ENCODE data around the gene ASB15.

Gene ASB15

GRCh38 chr7:123650595-123650994 is 49.0 kb downstream of the ASB15 start:
- H3K4me3 ChIP-seq (ENCODE audit: low read length): no peak overlapping the region
- DNase-seq (ENCODE audit: low read depth): no peak
- TF ChIP-seq, protein P1, sequence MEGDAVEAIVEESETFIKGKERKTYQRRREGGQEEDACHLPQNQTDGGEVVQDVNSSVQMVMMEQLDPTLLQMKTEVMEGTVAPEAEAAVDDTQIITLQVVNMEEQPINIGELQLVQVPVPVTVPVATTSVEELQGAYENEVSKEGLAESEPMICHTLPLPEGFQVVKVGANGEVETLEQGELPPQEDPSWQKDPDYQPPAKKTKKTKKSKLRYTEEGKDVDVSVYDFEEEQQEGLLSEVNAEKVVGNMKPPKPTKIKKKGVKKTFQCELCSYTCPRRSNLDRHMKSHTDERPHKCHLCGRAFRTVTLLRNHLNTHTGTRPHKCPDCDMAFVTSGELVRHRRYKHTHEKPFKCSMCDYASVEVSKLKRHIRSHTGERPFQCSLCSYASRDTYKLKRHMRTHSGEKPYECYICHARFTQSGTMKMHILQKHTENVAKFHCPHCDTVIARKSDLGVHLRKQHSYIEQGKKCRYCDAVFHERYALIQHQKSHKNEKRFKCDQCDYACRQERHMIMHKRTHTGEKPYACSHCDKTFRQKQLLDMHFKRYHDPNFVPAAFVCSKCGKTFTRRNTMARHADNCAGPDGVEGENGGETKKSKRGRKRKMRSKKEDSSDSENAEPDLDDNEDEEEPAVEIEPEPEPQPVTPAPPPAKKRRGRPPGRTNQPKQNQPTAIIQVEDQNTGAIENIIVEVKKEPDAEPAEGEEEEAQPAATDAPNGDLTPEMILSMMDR (IDR thresholded peaks at IDR 0.05; ENCODE audit: insufficient read depth, low read depth, low read length, missing control alignments): no peak

GRCh38 chr7:123652406-123652805 is 50.8 kb downstream of the ASB15 start:
- H3K4me3 ChIP-seq (ENCODE audit: low read length): no peak overlapping the region

GRCh38 chr7:123653162-123653561 is 51.5 kb downstream of the ASB15 start:
- no peak for DNase-seq (ENCODE audit: low read depth)
- TF ChIP-seq, protein P1 (IDR thresholded peaks at IDR 0.05; ENCODE audit: insufficient read depth, low read depth, low read length, missing control alignments): no peak
- no peak overlapping the region for H3K4me3 ChIP-seq (ENCODE audit: low read length)

More at GRCh38 chr7:123652406-123652805, 50.8 kb downstream of the ASB15 start:
- DNase-seq (ENCODE audit: low read depth): no peak
- TF ChIP-seq, protein P1 (IDR thresholded peaks at IDR 0.05; ENCODE audit: insufficient read depth, low read depth, low read length, missing control alignments): no peak

GRCh38 chr7:123655614-123656013 is 54.0 kb downstream of the ASB15 start, which contains the start of gene LMOD2:
TSS of gene LMOD2 (plus strand) at chr7:123655866. CDS start at chr7:123655964, 98 bp downstream.
- no peak within 1 kb of the TSS for H3K4me3 ChIP-seq (ENCODE audit: low read length)
- TF ChIP-seq, protein P1 (IDR thresholded peaks at IDR 0.05; ENCODE audit: insufficient read depth, low read depth, low read length, missing control alignments): no peak

GRCh38 chr7:123656544-123657303 is 55.1 kb downstream of the ASB15 start:
- TF ChIP-seq, protein P1 (IDR thresholded peaks at IDR 0.05; ENCODE audit: insufficient read depth, low read depth, low read length, missing control alignments): no peak
- no peak for DNase-seq (ENCODE audit: low read depth)

More at GRCh38 chr7:123655614-123656013, 54.0 kb downstream of the ASB15 start, which contains the start of gene LMOD2:
- no peak for DNase-seq (ENCODE audit: low read depth)

DNA sequence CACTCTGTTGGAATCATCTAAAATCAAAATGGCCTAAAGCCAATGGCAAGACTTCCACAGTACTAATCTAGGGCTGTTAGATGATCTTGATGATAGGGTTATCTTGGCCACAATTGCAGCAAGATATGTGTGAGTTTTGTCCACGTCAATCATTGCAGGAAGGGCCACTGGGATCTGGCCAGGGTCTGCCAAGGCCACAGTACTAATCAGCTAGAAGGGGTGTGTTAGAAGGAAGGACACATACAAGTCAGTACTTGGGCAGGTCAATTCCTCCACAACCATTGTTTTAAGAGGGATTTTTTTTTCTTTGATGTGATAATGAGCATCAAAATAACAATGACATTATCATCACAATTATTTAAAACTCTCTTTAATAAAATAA is 55.7 kb downstream of the ASB15 start:
- H3K4me3 ChIP-seq (ENCODE audit: low read length): no peak overlapping the region
- DNase-seq (ENCODE audit: low read depth): no peak
- TF ChIP-seq, protein P1 (IDR thresholded peaks at IDR 0.05; ENCODE audit: insufficient read depth, low read depth, low read length, missing control alignments): no peak

More at GRCh38 chr7:123656544-123657303, 55.1 kb downstream of the ASB15 start:
- no peak overlapping the region for H3K4me3 ChIP-seq (ENCODE audit: low read length)

Data from epithelial cell of esophagus (primary cell).